ENCODE measurements around the gene WDPCP.
"Not testable (repeated sequence)": the region's sequence is repeated elsewhere in the genome, so short reads cannot be mapped to it uniquely, and the experiment has no call there.

The WDPCP gene

GRCh38 chr2:63343397-63344109 is 244.7 kb downstream of the WDPCP start:
- no peak for DNase-seq

GRCh38 chr2:63340443-63340842 is 247.8 kb downstream of the WDPCP start:
- DNase-seq, result no peak

DNA sequence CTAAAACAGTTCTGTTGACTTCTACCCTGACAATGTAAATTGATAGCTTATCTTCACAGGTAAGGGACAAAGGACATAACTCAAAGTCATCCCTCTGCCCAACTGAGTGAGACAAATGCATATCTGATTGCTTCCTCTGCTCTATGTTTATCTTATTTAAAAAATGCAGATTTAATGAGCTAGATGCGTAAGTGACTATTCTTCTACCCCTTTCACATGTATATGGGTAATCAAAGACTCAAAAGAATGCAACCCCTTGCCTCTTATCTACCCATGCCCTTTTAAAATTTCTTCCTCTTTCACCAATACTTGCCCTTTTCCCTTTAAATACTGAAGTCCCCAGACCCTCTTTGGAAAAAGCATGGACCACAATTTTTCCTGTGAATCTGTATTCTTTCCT is 253.4 kb downstream of the WDPCP start:
- no peak for DNase-seq

GRCh38 chr2:63326473-63326872 is 261.8 kb downstream of the WDPCP start:
- DNase-seq, result no peak

DNA sequence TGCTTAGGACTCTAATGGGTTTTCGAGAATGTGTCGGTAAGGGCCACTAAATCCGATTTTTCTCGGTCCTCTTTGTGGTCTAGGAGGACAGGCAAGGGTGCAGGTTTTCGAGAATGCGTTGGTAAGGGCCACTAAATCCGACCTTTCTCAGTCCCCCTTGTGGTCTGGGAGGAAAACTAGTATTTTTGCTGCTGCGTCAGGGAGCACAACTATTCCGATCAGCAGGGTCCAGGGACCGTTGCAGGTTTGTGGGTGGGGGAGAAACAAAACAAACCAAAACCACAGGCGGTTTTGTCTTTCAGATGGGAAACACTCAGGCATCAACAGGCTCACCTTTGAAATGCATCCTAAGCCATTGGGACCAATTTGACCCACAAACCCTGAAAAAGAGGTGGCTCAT is 264.6 kb downstream of the WDPCP start:
- not testable (repeated sequence) for DNase-seq

DNA sequence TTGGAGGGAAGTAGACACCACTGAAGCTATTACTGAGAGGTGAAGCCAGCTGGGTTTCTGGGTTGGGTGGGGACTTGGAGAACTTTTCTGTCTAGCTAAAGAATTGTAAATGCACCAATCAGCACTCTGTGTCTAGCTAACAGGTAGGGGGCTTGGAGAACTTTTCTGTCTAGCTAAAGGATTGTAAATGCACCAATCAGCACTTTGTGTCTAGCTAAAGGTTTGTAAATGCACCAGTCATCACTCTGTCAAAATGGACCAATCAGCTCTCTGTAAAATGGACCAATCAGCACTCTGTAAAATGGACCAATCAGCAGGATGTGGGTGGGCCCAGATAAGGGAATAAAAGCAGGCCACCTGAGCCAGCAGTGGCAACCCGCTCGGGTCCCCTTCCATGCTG is 266.3 kb downstream of the WDPCP start:
- not testable (repeated sequence) for DNase-seq

DNA sequence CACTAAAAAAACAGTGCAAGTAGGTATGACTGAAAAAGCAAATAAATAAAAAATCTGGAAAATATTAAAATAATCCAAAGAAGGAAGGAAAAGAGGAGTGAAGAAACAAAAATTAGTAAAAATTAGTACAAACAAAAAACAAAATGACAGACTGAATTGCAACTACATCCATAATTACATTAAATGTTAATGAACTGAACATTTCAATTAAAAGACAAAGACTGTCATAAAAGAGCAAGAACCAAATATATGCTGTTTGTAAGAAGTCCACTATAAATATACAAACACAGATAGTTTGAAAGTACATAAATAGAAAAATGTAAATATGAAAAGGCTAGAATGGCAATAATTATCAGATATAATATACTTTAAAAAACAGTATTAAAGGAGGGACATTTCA is 267.6 kb downstream of the WDPCP start:
- DNase-seq, result no peak

DNA sequence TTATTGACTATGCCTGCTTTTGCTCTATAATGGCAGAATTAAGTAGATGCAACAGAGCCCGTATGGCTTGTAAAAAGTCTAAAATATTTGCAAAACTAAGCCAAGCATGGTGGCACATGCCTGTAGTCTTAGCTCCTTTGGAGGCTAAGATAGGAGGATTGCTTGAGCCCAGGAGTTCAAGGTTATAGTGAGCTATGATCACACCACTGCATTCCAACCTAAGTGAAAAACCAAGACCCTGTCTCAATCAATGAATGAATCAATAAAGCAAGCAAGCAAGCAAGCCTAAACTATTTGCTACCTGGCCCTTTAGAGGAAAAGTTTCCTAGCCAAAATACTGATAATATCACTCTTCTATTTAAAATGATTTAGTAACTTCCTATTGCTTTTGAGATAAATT is 277.7 kb downstream of the WDPCP start:
- no peak for DNase-seq

DNA sequence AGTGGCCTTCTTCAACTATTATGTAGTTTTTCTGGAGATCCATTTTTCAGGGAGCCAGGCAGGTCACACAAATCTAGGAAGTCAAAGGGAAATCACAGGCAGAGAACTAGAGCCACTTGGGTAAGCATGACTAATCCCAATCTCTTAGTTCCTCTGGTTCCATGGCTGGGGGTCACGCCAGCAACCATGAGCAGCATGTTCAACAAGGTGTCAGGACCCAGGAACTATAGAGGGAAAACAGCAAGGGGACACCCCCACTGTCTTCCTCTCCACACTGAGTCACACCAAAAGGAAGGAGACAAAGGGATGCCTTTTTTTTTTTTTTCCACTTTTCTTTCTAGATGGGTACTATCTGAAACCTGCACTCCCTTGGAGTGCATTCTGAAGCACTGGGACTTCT is 286.8 kb downstream of the WDPCP start:
- DNase-seq, result no peak

- DNase-seq, result no peak
Observed at GRCh38 chr2:63300835-63301234, 287.4 kb downstream of the WDPCP start.

DNA sequence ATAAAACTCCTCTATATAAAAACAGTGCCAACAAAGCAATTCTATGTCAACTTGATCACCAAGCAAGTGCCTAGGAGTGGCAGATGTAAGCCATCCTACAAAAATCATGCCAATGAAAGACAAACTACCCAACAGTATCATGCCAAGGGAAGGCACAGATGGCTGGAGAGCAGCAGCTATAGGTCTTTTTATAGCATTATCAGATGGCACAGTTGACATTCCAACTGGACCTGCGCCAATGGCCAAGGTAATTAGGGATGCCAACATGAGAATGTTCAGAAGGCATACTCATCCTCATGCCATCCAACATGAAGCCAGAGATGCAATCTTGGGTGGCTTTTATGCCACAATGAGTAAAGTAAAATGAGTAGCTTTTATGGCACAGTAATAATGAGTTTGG is 300.3 kb downstream of the WDPCP start:
- DNase-seq, result no peak

DNA sequence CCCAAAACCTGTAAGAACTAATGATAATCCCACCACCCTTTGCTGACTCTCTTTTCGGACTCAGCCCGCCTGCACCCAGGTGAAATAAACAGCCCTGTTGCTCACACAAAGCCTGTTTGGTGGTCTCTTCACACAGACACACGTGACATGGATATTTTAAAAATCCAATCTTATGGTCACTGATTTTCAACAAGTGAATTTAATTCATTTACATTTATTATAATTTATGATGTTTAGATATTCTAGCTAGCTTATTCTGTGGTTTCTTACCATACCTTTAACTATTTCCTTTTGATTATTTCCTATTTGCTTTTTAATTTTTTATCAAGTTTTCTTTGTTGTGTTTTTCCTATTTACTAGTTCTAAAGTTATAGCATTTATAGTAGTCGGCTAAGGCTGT is 301.8 kb downstream of the WDPCP start:
- DNase-seq, result not testable (repeated sequence)

GRCh38 chr2:63283273-63283672 is 305.0 kb downstream of the WDPCP start:
- DNase-seq, result no peak

DNA sequence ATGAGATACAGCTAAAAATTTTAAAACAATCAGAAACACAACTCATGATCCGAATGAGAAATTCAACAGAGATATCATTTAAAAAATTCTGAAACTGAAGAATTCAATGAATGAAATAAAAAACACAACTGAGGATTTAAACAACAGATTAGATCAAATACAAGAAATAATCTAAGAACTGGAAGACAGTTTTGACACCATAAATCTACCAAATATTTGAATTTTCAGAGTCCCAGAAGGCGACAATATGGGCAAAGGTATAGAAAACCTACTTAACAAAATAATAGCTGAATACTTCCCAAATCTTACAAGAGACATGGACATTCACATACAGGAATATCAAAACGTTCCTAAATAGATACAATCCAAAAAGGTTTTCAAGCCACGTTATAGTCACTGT is 315.7 kb downstream of the WDPCP start:
- DNase-seq, result no peak

GRCh38 chr2:63270717-63271116 is 317.6 kb downstream of the WDPCP start:
- no peak for DNase-seq

DNA sequence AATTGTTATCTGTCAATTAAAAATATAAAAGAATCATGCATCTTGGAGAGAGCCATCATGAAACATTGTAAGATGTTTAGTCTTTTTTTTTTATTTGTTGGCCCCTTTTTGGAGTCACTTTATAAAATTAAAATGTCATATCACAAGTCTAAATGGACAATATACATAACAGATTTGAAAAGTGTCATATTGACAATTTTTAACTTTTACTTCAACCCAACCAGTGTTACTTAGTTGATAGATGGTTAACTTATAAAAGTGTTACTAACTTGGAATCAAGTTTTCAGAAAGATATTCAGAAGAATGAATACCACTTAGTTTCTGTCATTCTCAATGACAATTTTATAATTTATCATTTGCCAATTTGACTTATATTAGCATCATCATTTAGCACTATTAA is 319.3 kb downstream of the WDPCP start:
- no peak for DNase-seq

- no peak for DNase-seq
Observed at GRCh38 chr2:63261137-63261621, 327.1 kb downstream of the WDPCP start.

DNA sequence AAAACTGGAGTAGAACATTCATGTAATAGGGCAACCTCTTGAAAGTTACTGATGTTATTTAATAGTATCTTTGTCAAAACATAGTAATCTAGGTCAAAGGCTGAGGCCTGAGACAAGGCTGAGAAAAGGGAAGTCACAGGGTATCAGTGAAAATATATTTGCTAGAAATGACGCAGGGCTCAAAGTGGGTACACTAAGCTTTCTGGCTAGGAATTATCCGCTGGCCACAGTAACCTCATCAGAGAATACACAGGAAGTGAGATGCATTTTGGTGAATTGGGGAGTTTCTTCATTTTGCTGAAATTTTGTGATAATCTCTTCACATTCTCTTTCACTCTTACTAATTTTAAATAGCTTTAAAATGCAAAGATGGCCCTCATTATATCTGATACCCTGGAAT is 330.8 kb downstream of the WDPCP start:
- no peak for DNase-seq

DNA sequence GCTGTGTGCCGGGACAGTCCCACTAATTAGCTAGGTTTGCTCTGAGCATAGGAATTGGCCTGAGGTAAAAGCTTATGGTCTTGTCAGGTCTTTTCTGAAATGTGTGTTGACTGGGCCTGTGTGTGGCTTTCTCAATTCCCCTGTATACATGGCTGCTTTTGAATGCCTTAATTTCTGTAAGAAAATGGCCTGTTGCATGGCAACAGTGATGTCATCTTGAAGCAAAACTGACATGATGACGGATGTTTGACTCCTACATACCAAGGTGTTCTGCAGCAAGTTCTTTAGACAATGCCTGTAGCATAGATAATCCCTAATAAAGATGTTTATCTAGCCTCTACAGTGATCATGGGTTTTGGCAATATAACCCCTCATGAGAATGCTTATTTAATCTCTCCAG is 339.1 kb downstream of the WDPCP start:
- no peak for DNase-seq

DNA sequence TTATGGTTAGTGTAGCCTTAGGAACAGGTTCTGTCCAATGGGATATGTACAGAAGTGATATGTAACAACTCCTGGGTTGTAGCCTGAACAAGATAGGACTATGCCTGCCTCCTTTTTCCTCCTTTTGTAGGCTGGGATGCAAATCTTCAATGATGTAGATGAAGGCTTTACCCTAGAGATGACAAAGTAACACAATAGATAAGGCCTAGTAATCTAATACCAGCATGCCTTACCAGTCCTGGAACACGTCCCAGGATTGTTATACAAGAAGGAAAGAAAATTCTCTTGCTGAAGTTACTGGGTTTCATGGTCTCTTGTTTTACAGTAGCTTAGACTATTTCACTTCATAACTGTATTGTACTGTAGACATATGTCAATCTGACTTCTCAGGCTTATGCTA is 345.5 kb downstream of the WDPCP start:
- DNase-seq, result no peak

DNA sequence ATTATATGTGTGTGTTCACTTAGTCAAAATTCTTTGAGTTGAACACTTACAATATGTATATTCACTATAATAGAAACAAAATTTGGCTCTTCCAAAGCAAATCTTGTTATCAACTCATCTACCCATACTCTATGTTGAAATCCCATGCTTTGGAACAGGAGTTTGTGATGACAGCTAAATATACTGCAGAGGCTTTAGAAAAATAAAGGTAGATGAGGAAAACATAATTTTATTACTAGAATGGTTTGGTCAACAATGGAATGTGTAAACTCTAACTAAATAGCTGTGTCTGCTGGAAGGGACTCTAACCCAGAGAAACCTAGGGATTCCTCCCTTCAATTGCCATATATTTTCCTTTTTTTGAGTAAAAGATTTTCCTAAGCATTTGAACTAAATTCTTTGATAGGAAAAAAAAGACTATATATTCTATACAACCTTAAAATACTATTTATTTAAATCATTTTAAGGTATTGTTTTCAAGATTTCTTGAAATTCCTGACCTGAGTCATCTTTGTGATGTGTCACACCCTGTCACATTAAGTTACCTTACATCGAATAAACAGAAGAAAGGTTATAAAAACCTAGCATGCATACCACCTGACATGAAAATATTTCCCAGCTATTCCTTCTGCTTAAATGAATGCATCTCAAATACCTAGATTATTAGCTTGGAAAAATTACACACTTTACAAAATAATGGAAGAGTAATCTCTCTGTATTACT is 362.2 kb downstream of the WDPCP start:
- no peak for DNase-seq

- no peak for DNase-seq
Observed at GRCh38 chr2:63218800-63219526, 369.3 kb downstream of the WDPCP start.

- DNase-seq, result no peak
Observed at GRCh38 chr2:63195310-63195709, 393.0 kb downstream of the WDPCP start.

GRCh38 chr2:63194175-63194574 is 394.1 kb downstream of the WDPCP start:
- DNase-seq, result no peak

Measured in GF-D8 (cell line).